Measurements from ENCODE around the gene BLNK.

BLNK gene

DNA sequence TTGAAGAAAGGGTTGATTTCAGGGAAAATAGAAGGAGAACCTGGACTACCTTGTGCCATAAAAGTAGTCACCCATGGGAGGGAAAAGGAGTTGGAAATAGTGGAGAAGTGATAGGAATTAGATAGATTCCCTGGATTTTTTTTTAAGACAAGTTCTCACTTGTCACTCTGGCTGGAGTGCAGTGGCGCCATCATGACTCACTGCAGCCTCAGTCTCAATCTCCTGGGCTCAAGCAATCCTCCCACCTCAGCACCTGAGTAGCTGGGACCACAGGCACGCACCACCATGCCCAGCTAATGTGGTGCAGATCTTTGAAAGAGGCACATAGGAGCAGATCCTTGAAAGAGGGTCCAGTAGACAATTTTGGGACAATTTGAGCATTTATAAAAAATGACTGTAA, 9.5 kb upstream of the BLNK start:
- TF ChIP-seq, protein P1, sequence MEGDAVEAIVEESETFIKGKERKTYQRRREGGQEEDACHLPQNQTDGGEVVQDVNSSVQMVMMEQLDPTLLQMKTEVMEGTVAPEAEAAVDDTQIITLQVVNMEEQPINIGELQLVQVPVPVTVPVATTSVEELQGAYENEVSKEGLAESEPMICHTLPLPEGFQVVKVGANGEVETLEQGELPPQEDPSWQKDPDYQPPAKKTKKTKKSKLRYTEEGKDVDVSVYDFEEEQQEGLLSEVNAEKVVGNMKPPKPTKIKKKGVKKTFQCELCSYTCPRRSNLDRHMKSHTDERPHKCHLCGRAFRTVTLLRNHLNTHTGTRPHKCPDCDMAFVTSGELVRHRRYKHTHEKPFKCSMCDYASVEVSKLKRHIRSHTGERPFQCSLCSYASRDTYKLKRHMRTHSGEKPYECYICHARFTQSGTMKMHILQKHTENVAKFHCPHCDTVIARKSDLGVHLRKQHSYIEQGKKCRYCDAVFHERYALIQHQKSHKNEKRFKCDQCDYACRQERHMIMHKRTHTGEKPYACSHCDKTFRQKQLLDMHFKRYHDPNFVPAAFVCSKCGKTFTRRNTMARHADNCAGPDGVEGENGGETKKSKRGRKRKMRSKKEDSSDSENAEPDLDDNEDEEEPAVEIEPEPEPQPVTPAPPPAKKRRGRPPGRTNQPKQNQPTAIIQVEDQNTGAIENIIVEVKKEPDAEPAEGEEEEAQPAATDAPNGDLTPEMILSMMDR (IDR thresholded peaks at IDR 0.05; ENCODE audit: control insufficient read depth, insufficient read depth, low read depth, low read length, missing control alignments) = no peak
- H3K4me3 ChIP-seq (ENCODE audit: control insufficient read depth, low read depth, low read length) = no peak overlapping the region
- DNase-seq (ENCODE audit: low read depth) = no peak

DNA sequence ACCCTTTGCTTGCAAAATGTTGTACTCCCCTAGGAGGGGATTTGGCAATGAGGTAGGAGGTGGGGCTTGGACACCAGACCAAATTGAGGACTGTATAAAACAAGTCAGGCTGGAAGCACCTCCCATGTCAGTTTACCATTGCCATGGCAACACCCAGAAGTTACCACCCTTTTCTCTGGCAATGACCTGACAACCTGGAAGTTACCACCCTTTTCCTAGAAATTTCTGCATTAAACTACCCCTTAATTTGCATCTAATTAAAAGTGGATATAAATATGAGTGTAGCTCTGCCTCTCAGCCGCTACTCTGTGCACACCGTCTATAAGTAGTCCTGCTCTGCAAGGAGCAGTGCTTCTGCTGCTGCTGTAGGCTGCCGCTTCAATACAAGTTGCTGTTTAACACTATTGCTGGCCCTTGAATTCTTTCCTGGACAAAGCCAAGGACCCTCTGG, 7.8 kb upstream of the BLNK start:
- TF ChIP-seq, protein P1 (IDR thresholded peaks at IDR 0.05; ENCODE audit: control insufficient read depth, insufficient read depth, low read depth, low read length, missing control alignments) = no peak
- DNase-seq (ENCODE audit: low read depth) = no peak
- no peak overlapping the region for H3K4me3 ChIP-seq (ENCODE audit: control insufficient read depth, low read depth, low read length)

DNA sequence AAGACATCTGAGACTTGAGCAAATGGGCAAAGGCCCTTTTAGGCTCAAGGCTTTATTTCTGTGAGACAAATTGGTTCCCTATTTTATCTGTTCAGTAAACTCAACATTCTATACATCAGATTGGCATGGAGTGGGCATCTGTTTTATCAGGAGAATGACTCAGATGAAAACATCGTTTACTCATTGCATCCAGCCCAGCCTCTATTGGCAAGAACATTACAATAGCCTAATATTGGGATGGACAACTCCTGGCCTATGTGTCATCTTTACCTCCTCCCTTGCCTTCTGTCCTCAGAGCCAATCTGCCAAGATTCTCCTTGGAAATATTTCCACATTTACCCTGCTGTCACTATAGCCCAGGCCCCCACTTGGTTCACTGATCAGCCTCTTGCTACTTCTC, 5.5 kb upstream of the BLNK start:
- TF ChIP-seq, protein P1 (IDR thresholded peaks at IDR 0.05; ENCODE audit: control insufficient read depth, insufficient read depth, low read depth, low read length, missing control alignments) = no peak
- no peak overlapping the region for H3K4me3 ChIP-seq (ENCODE audit: control insufficient read depth, low read depth, low read length)
- DNase-seq (ENCODE audit: low read depth) = no peak

DNA sequence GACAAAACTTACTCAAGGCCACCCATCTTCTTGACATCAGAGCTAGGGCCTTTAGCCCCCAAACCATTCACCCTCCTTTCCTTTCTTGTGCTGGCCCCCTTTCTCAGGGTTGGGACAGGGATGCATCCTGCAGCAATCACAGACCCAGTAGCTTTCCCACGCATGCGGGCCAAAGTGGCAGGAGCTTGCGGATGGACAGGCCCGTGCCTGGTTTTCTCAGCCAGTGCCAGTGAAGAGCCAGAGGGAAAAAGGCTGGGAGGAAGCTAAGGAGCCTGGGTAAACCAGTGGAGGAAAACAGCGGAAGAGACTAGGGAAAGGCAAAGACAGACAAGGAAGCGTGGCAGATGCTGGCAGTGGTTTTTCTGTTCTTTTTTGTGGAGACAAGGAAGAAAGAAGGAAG, 5.1 kb upstream of the BLNK start:
- TF ChIP-seq, protein P1 (IDR thresholded peaks at IDR 0.05; ENCODE audit: control insufficient read depth, insufficient read depth, low read depth, low read length, missing control alignments) = no peak
- H3K4me3 ChIP-seq (ENCODE audit: control insufficient read depth, low read depth, low read length) = no peak overlapping the region
- DNase-seq (ENCODE audit: low read depth) = no peak

DNA sequence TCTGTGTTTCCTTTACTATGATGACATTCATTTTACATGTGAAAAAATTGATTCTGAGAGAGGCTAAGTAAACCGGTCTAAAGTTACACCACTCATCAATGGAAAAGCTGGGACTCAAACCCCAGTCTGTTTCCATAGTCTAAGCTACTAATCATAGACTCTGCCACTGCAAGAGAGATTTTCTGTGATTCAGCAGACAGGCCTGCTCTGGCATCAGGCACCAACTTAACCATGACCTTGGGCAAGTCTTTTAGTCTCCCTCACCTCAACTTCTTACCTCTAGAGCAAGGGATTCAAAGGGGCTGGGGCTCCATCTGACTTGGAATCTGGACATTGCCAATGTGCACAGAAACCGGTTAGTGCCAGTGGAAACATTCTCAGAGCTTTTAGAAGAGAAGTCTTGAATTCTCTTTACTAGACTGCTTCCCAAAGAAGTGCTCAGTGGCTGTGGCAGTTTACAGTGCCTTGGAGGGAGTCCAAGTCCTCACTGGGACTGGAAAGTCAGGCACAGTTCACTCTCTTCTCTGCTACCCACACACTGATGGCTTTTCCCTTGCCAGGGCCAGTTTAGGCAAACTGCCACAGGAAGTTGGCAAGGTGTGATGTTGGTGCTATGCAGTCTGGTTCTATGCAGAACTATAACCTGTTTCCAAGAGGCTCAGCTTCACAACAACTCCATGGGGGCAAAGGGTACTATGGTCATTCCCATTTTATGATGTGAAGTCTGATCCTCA, 4.5 kb upstream of the BLNK start:
- H3K4me3 ChIP-seq (ENCODE audit: control insufficient read depth, low read depth, low read length) = no peak overlapping the region
- TF ChIP-seq, protein P1 (IDR thresholded peaks at IDR 0.05; ENCODE audit: control insufficient read depth, insufficient read depth, low read depth, low read length, missing control alignments) = no peak
- no peak for DNase-seq (ENCODE audit: low read depth)

DNA sequence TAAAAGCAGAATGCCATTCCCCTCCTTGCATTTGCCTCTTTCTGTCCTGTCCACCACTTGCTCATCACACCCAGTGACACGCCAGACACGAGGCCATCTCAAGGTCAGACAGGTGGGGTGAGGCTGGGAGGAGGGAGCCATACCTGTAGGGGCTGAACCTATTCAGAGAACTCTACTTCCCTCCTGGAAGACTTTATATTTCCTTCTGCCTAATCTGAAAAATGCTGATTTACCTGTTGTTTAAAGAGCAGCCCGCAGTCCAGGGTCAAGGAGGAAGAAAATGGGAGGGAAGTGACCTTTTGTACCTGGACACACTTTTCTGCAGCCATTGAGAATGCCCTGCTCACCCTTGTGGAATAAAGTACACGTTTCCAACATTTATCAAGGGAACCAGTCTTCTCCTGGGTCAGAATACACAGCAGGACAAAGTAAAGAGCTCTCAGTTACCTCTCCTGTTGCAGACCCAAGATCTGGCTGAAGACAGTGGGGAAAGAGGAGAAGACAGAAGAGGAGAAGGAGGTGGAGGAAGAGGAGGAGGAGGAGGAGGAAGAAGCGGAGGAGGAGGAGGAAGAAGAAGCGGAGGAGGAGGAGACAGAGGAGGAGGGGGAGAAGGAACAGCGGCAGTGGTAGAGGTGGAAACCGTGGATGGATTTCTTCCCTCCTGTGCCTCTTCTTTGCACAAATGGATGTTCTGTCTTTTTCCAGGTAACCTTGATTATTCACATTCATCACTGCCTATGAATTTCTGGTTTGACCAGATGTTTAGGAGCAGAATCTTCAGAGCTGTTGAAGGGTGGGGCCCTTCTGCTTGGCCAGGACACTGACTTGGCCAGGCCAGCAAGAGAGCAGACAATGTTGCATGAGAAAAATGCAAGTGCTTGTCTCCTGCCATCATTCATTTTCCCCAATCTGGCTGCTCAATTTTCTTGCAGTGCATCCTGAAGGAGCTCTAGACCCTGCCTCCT, 1.2 kb upstream of the BLNK start:
- no peak overlapping the region for H3K4me3 ChIP-seq (ENCODE audit: control insufficient read depth, low read depth, low read length)
- TF ChIP-seq, protein P1 (IDR thresholded peaks at IDR 0.05; ENCODE audit: control insufficient read depth, insufficient read depth, low read depth, low read length, missing control alignments) = no peak

More for the DNA sequence above, 1.2 kb upstream of the BLNK start:
- no peak for DNase-seq (ENCODE audit: low read depth)

Data from AG09309 (cell line).